ENCODE measurements around the gene PKDREJ. TPM values are rescaled to one million over a fixed set of nuclear protein-coding genes. Genes with fewer than 3 reads are reported as not detected.

Gene PKDREJ
- total RNA-seq, 1 experiment from 2014 or later = 0.02 TPM

GRCh38 chr22:46287873-46288751 lies 25.0 kb upstream of the PKDREJ start:
- Mint-ChIP-seq H3K27ac (no peak overlapping the region), H3K4me1 (no peaks in the 10 kb centered on the region)

GRCh38 chr22:46286941-46287872 lies 24.1 kb upstream of the PKDREJ start:
- no peak for TF ChIP-seq OVOL2 (CRISPR knock-in tag; IDR thresholded peaks at IDR 0.05; ENCODE audit: borderline replicate concordance)
- no peak for TF ChIP-seq SP1 (CRISPR knock-in tag; conservative IDR thresholded peaks at IDR 0.05)
- TF ChIP-seq ZNF671 (CRISPR knock-in tag; IDR thresholded peaks at IDR 0.05) = no peak
- no peak for TF ChIP-seq ESRRA (CRISPR knock-in tag; IDR thresholded peaks at IDR 0.05; ENCODE audit: borderline replicate concordance)
- no peak for TF ChIP-seq FOXP4 (CRISPR knock-in tag; IDR thresholded peaks at IDR 0.05)
- no peak for TF ChIP-seq ZNF416 (CRISPR knock-in tag; IDR thresholded peaks at IDR 0.05)
- no peak for TF ChIP-seq PRRX2 (CRISPR knock-in tag; IDR thresholded peaks at IDR 0.05)
- TF ChIP-seq ZNF425 (CRISPR knock-in tag; conservative IDR thresholded peaks at IDR 0.05) = no peak
- TF ChIP-seq ZNF512 (CRISPR knock-in tag; IDR thresholded peaks at IDR 0.05; ENCODE audit: borderline replicate concordance) = no peak
- H3K4me3 Mint-ChIP-seq = no peak overlapping the region
- ATAC-seq = no peak

More at GRCh38 chr22:46287873-46288751, 25.0 kb upstream of the PKDREJ start:
- Mint-ChIP-seq H3K9me3 (no peaks in the 10 kb centered on the region), H3K36me3 (peaks cover 25% of the 10 kb centered on the region), H3K4me3 (no peak overlapping the region), H3K27me3 (ENCODE audit: low read depth) (no peaks in the 10 kb centered on the region)
- ChIA-PET CTCF (no interaction called here), POLR2A (no interaction called here)
- TF ChIP-seq NR3C1 (CRISPR knock-in tag; conservative IDR thresholded peaks at IDR 0.05; ENCODE audit: low read depth) = no peak
- DNase-seq (ENCODE audit: low spot score) (no peak), ATAC-seq (no peak)

GRCh38 chr22:46286006-46286405 lies 22.9 kb upstream of the PKDREJ start:
- Mint-ChIP-seq H3K4me3 (no peak overlapping the region), H3K4me1 (no peaks in the 10 kb centered on the region), H3K27me3 (ENCODE audit: low read depth) (no peaks in the 10 kb centered on the region), H3K36me3 (peaks cover 20% of the 10 kb centered on the region), H3K9me3 (no peaks in the 10 kb centered on the region), H3K27ac (no peak overlapping the region)
- ChIA-PET CTCF (no interaction called here), POLR2A (interaction anchor here (1.3 kb wide), 1 partner anchor 24 kb away, joined by 3 read pairs; no protein-coding TSS in a partner anchor)
- DNase-seq (ENCODE audit: low spot score) (no peak), ATAC-seq (no peak)
- TF ChIP-seq ZNF423 (CRISPR knock-in tag; IDR thresholded peaks at IDR 0.05) (no peak), ZBTB21 (CRISPR knock-in tag; IDR thresholded peaks at IDR 0.05; ENCODE audit: borderline replicate concordance) (no peak), CTCF (IDR thresholded peaks at IDR 0.05) (no peak), ATF2 (CRISPR knock-in tag; IDR thresholded peaks at IDR 0.05; ENCODE audit: borderline replicate concordance, low read depth) (no peak), NR3C1 (CRISPR knock-in tag; conservative IDR thresholded peaks at IDR 0.05; ENCODE audit: low read depth) (no peak), ZNF416 (CRISPR knock-in tag; IDR thresholded peaks at IDR 0.05) (no peak), MAX (CRISPR knock-in tag; IDR thresholded peaks at IDR 0.05) (no peak)

More at GRCh38 chr22:46286941-46287872, 24.1 kb upstream of the PKDREJ start:
- ChIA-PET POLR2A (interaction anchor here (0.7 to 1.3 kb wide), 2 partner anchors 25 to 1366 kb away, joined by 3 to 5 read pairs; no protein-coding TSS in a partner anchor), CTCF (interaction anchor here (0.5 kb wide), 1 partner anchor 587 kb away, joined by 3 read pairs; no protein-coding TSS in a partner anchor)
- Mint-ChIP-seq H3K36me3 (peaks cover 17% of the 10 kb centered on the region), H3K27me3 (ENCODE audit: low read depth) (no peaks in the 10 kb centered on the region), H3K27ac (no peak overlapping the region; the same call in 1 of the 2 replicates), H3K4me1 (no peaks in the 10 kb centered on the region), H3K9me3 (no peaks in the 10 kb centered on the region)
- DNase-seq (ENCODE audit: low spot score) = no peak
